Activated T-helper 2 cell treated with anti-CD3 and anti-CD28 coated beads, Interferon-gamma antibody, Interleukin-2, Interleukin-4, amounts not matched to agents 10 μg/mL and 5 μg/mL and 100 μg/mL, durations not matched to agents 14 hours and 24 hours and 36 hours (primary cell): ENCODE data around the gene TSEN2. TPM values are rescaled to one million over a fixed set of nuclear protein-coding genes. Genes with fewer than 3 reads are reported as not detected.
"Not testable (repeated sequence)": the region's sequence is repeated elsewhere in the genome, so short reads cannot be mapped to it uniquely, and the experiment has no call there.

Experiments
- DNase-seq: peaks from one replicate; pipeline ENCODE4 v3.0.0; 2021; ENCODE audit warnings: low spot score
- H3K27ac Mint-ChIP-seq: one replicate; pipeline ENCODE4 v1.8.0; 2021; ENCODE audit warnings: mixed read lengths
- H3K27me3 Mint-ChIP-seq: one replicate; pipeline ENCODE4 v1.8.0; 2021; ENCODE audit warnings: low read depth, mixed read lengths
- H3K36me3 Mint-ChIP-seq: one replicate; pipeline ENCODE4 v1.8.0; 2021; ENCODE audit warnings: low read depth, mixed read lengths
- H3K4me1 Mint-ChIP-seq: one replicate; pipeline ENCODE4 v1.8.0; 2021; ENCODE audit warnings: low read depth, mixed read lengths
- H3K4me3 Mint-ChIP-seq: one replicate; pipeline ENCODE4 v1.8.0; 2021; ENCODE audit warnings: low read depth, mild to moderate bottlenecking, moderate library complexity, mixed read lengths
- H3K9me3 Mint-ChIP-seq: one replicate; pipeline ENCODE4 v1.8.0; 2021; ENCODE audit warnings: mixed read lengths
- intact Hi-C: fragments of 100-400 bp; cut with micrococcal nuclease; formaldehyde crosslinking; loops from one replicate; pipeline ENCODE4 v1.15.1; 2023
- total RNA-seq: library from RNA; stranded (reverse); gene quantifications from 2 replicates; pipeline ENCODE4 v1.2.3, GENCODE V29; 2022

Gene TSEN2
- total RNA-seq, 1 donor from 2014 or later, result 23.6 TPM

GRCh38 chr3:12457380-12457779 lies 26.9 kb upstream of the TSEN2 start:
- intact Hi-C loops, H3K4me1 Mint-ChIP-seq, DNase-seq, H3K27me3 Mint-ChIP-seq, H3K27ac Mint-ChIP-seq, H3K9me3 Mint-ChIP-seq, H3K4me3 Mint-ChIP-seq, H3K36me3 Mint-ChIP-seq: not testable (repeated sequence)

- no peaks in the 10 kb centered on the region for H3K36me3 Mint-ChIP-seq
- H3K9me3 Mint-ChIP-seq, result no peaks in the 10 kb centered on the region
- no peak overlapping the region for H3K4me3 Mint-ChIP-seq
- intact Hi-C loops, result no loop called here
- no peaks in the 10 kb centered on the region for H3K27me3 Mint-ChIP-seq
- H3K27ac Mint-ChIP-seq, result no peak overlapping the region
- H3K4me1 Mint-ChIP-seq, result peaks cover 7% of the 10 kb centered on the region
- DNase-seq, result no peak
These were observed 25.4 kb upstream of the TSEN2 start for GRCh38 chr3:12458901-12459300.

- intact Hi-C loops, result no loop called here
- peaks cover 7% of the 10 kb centered on the region for H3K4me1 Mint-ChIP-seq
- H3K9me3 Mint-ChIP-seq, result no peaks in the 10 kb centered on the region
- DNase-seq, result no peak
- no peaks in the 10 kb centered on the region for H3K27me3 Mint-ChIP-seq
- H3K27ac Mint-ChIP-seq, result no peak overlapping the region
- H3K4me3 Mint-ChIP-seq, result no peak overlapping the region
- H3K36me3 Mint-ChIP-seq, result no peaks in the 10 kb centered on the region
These were observed 24.2 kb upstream of the TSEN2 start for GRCh38 chr3:12460127-12460526.

- no peaks in the 10 kb centered on the region for H3K36me3 Mint-ChIP-seq
- no peak for DNase-seq
- no peaks in the 10 kb centered on the region for H3K27me3 Mint-ChIP-seq
- intact Hi-C loops, result no loop called here
- no peaks in the 10 kb centered on the region for H3K9me3 Mint-ChIP-seq
- no peak overlapping the region for H3K4me3 Mint-ChIP-seq
- no peak overlapping the region for H3K27ac Mint-ChIP-seq
- peaks cover 7% of the 10 kb centered on the region for H3K4me1 Mint-ChIP-seq
These were observed 23.1 kb upstream of the TSEN2 start for GRCh38 chr3:12461097-12461649.

GRCh38 chr3:12462159-12462947 lies 21.9 kb upstream of the TSEN2 start:
- H3K4me1 Mint-ChIP-seq, result peaks cover 7% of the 10 kb centered on the region
- no peaks in the 10 kb centered on the region for H3K27me3 Mint-ChIP-seq
- intact Hi-C loops, result no loop called here
- H3K9me3 Mint-ChIP-seq, result no peaks in the 10 kb centered on the region
- no peak overlapping the region for H3K4me3 Mint-ChIP-seq
- no peak overlapping the region for H3K27ac Mint-ChIP-seq
- no peaks in the 10 kb centered on the region for H3K36me3 Mint-ChIP-seq
- DNase-seq, result no peak

- H3K4me1 Mint-ChIP-seq, result peaks cover 7% of the 10 kb centered on the region
- no peak for DNase-seq
- no peak overlapping the region for H3K4me3 Mint-ChIP-seq
- no peak overlapping the region for H3K27ac Mint-ChIP-seq
- no peaks in the 10 kb centered on the region for H3K36me3 Mint-ChIP-seq
- H3K27me3 Mint-ChIP-seq, result no peaks in the 10 kb centered on the region
- no peaks in the 10 kb centered on the region for H3K9me3 Mint-ChIP-seq
- intact Hi-C loops, result no loop called here
These were observed 20.6 kb upstream of the TSEN2 start for GRCh38 chr3:12463686-12464085.

- Mint-ChIP-seq H3K4me1 (peaks cover 7% of the 10 kb centered on the region), H3K27ac (no peak overlapping the region)
- intact Hi-C loops, result no loop called here
These were observed 20.1 kb upstream of the TSEN2 start for GRCh38 chr3:12464181-12464580.

GRCh38 chr3:12465151-12465835 lies 19.0 kb upstream of the TSEN2 start:
- Mint-ChIP-seq H3K36me3 (no peaks in the 10 kb centered on the region), H3K27me3 (no peaks in the 10 kb centered on the region), H3K27ac (no peak overlapping the region), H3K4me3 (no peak overlapping the region), H3K9me3 (no peaks in the 10 kb centered on the region), H3K4me1 (peaks cover 7% of the 10 kb centered on the region)
- intact Hi-C loops, result no loop called here
- no peak for DNase-seq

More at GRCh38 chr3:12464181-12464580, 20.1 kb upstream of the TSEN2 start:
- Mint-ChIP-seq H3K4me3 (no peak overlapping the region), H3K27me3 (no peaks in the 10 kb centered on the region), H3K36me3 (no peaks in the 10 kb centered on the region), H3K9me3 (no peaks in the 10 kb centered on the region)
- DNase-seq, result no peak

- Mint-ChIP-seq H3K27me3 (no peaks in the 10 kb centered on the region), H3K36me3 (no peaks in the 10 kb centered on the region), H3K27ac (no peak overlapping the region), H3K9me3 (no peaks in the 10 kb centered on the region), H3K4me3 (no peak overlapping the region), H3K4me1 (peaks cover 10% of the 10 kb centered on the region)
- no peak for DNase-seq
- intact Hi-C loops, result no loop called here
These were observed 18.4 kb upstream of the TSEN2 start for GRCh38 chr3:12465836-12466225.

- no peaks in the 10 kb centered on the region for H3K36me3 Mint-ChIP-seq
- H3K27me3 Mint-ChIP-seq, result no peaks in the 10 kb centered on the region
- H3K4me1 Mint-ChIP-seq, result peaks cover 18% of the 10 kb centered on the region
- no peak for DNase-seq
- intact Hi-C loops, result no loop called here
- no peaks in the 10 kb centered on the region for H3K9me3 Mint-ChIP-seq
- H3K27ac Mint-ChIP-seq, result no peak overlapping the region
- no peak overlapping the region for H3K4me3 Mint-ChIP-seq
These were observed 16.5 kb upstream of the TSEN2 start for GRCh38 chr3:12467746-12468145.

GRCh38 chr3:12468276-12468675 lies 16.0 kb upstream of the TSEN2 start:
- no peak for DNase-seq
- Mint-ChIP-seq H3K9me3 (no peaks in the 10 kb centered on the region), H3K4me1 (peaks cover 18% of the 10 kb centered on the region), H3K27ac (no peak overlapping the region), H3K36me3 (no peaks in the 10 kb centered on the region), H3K27me3 (no peaks in the 10 kb centered on the region), H3K4me3 (no peak overlapping the region)
- intact Hi-C loops, result no loop called here

- Mint-ChIP-seq H3K36me3 (no peaks in the 10 kb centered on the region), H3K27me3 (no peaks in the 10 kb centered on the region), H3K9me3 (no peaks in the 10 kb centered on the region), H3K4me1 (peaks cover 18% of the 10 kb centered on the region), H3K27ac (no peak overlapping the region), H3K4me3 (no peak overlapping the region)
- DNase-seq, result no peak
- intact Hi-C loops, result no loop called here
These were observed 15.5 kb upstream of the TSEN2 start for GRCh38 chr3:12468757-12469156.

GRCh38 chr3:12469222-12469621 lies 15.1 kb upstream of the TSEN2 start:
- H3K36me3 Mint-ChIP-seq, H3K4me3 Mint-ChIP-seq, DNase-seq, H3K9me3 Mint-ChIP-seq, intact Hi-C loops, H3K27ac Mint-ChIP-seq, H3K27me3 Mint-ChIP-seq: not testable (repeated sequence)
- peaks cover 18% of the 10 kb centered on the region for H3K4me1 Mint-ChIP-seq
